H1 (cell line): Measurements from ENCODE around the gene PIGT. TPM values are rescaled to one million over a fixed set of nuclear protein-coding genes. Genes with fewer than 3 reads are reported as not detected.

Experiments used
- EP300 ChIP-seq, 2 experiments: IDR thresholded peaks; 1 replicate in 1 of 2; 2 replicates in 1 of 2; pipeline ENCODE4 v1.6.1; 2011 to 2012; ENCODE audit warnings: low read depth in 2 of 2, low read length in 2 of 2, mild to moderate bottlenecking in 2 of 2, borderline replicate concordance in 1 of 2, inconsistent platforms in 1 of 2, moderate library complexity in 1 of 2
- PHF8 ChIP-seq: fragments of 200-600 bp; sonication (generic); conservative IDR thresholded peaks from 2 replicates; pipeline ENCODE4 v1.7.1; 2012; ENCODE audit warnings: low read depth, mild to moderate bottlenecking, inconsistent platforms, low read length, moderate library complexity
- RXRA ChIP-seq: IDR thresholded peaks from 2 replicates; pipeline ENCODE4 v1.6.1; 2011; ENCODE audit warnings: low read depth, mild to moderate bottlenecking, low read length, moderate library complexity; ENCODE audit not compliant: insufficient read depth
- SP1 ChIP-seq: IDR thresholded peaks from 2 replicates; pipeline ENCODE4 v1.6.1; 2011; ENCODE audit warnings: low read depth, low read length
- polyA plus RNA-seq, 7 experiments: library from polyadenylated mRNA; depleted of rRNA in 3 of 7; stranded (reverse) in 5 of 7; unstranded in 2 of 7; fragments of >200 nt in 5 of 7; fragments of 200-250 nt in 2 of 7; gene quantifications; 1 replicate in 5 of 7; 2 replicates in 1 of 7; 4 replicates in 1 of 7; pipeline versions ENCODE4 v1.2.1 to v1.2.3, GENCODE V29; 2011 to 2013; ENCODE audit warnings: missing spikeins in 2 of 7, mixed read lengths in 2 of 7
- total RNA-seq: library from RNA; stranded (reverse); fragmentation: NEBNext Ultra II Directional; extraction: Animal tissue kit (Norgen Biotek cat#: 25700); gene quantifications from 2 replicates; pipeline ENCODE4 v1.2.1, GENCODE V29; 2021

The PIGT gene
- total and polyA plus RNA-seq, 2 of the 8 experiments (the other 6 are each of a cell fraction or from before 2014, with no cell fraction given) = 66.0 to 89.7 TPM

- no peak for TF ChIP-seq PHF8
- no peak for TF ChIP-seq EP300 (IDR thresholded peaks at IDR 0.05; ENCODE audit: borderline replicate concordance in 1 of 2, low read depth in 2 of 2, low read length in 2 of 2)
- no peak for TF ChIP-seq SP1
- no peak for TF ChIP-seq RXRA
Measured at GRCh38 chr20:45445805-45446562, 30.0 kb downstream of the PIGT start (continued).
